Measurements from ENCODE around the gene CLTB.

CLTB gene

DNA sequence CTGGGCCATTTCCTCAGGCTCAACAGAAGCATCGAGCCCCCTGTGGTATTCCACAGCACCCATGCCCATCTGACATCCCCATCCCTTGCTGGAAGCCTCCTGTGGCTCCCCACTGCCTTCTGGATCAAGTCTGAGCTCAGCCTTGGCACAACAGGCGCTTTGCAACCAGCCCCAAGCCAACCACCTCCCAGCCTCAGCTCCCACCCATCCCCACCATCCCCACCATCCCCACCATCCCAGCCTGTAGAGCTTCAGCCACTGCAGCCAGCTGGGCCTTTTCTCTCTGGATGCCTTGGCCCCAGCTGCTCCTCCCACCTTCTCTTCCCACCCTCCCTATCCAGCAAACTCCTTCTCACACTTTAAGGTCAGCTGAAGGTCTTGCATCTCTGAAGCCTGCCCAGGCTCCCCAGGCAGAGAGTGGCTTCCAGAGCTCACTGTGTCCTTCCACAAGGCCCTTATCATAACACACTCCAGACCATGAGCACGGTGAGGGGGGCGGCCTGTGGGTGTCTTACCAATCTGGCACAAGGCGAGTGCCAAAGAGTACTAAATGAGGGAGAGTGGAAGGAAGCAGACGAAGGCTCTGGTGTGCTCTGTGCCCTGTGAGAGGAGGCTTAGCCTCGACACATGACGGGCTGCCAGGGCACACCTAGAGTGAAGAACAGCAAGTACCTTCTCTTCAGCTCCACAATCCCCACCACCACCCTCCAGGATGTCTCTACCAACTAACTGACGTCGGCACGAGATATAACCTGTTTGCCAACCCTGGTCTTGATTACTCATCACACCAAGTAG, 21.3 kb downstream of the CLTB start:
- H3K4me3 ChIP-seq (ENCODE audit: low read depth, low read length), result no peak overlapping the region
- no peak for DNase-seq (ENCODE audit: low read depth)

DNA sequence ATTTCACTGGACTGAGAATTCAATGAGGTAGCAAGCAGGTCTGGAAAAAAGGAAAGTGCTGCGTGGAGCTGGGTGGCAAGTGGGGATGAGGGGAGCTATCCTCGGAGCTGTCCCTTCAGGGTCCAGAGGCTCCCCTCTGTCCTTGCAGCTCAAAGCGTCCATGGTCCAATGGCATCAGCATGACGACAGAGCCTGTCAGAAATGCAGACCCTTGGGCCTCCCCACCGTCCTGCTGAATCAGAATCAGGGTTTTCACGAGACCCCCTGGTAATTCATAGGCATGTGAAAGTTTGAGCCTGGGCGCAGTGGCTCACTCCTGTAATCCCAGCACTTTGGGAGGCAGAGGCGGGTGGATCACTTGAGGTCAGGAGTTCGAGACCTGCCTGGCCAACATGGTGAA, 22.2 kb downstream of the CLTB start:
- no peak overlapping the region for H3K4me3 ChIP-seq (ENCODE audit: low read depth, low read length)
- TF ChIP-seq MAX (IDR thresholded peaks at IDR 0.05; ENCODE audit: low read depth, low read length), result no peak
- no peak for TF ChIP-seq POLR2A (IDR thresholded peaks at IDR 0.05; ENCODE audit: extremely low read depth, insufficient read length)
- TF ChIP-seq, protein P1, sequence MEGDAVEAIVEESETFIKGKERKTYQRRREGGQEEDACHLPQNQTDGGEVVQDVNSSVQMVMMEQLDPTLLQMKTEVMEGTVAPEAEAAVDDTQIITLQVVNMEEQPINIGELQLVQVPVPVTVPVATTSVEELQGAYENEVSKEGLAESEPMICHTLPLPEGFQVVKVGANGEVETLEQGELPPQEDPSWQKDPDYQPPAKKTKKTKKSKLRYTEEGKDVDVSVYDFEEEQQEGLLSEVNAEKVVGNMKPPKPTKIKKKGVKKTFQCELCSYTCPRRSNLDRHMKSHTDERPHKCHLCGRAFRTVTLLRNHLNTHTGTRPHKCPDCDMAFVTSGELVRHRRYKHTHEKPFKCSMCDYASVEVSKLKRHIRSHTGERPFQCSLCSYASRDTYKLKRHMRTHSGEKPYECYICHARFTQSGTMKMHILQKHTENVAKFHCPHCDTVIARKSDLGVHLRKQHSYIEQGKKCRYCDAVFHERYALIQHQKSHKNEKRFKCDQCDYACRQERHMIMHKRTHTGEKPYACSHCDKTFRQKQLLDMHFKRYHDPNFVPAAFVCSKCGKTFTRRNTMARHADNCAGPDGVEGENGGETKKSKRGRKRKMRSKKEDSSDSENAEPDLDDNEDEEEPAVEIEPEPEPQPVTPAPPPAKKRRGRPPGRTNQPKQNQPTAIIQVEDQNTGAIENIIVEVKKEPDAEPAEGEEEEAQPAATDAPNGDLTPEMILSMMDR (IDR thresholded peaks at IDR 0.05; ENCODE audit: low read depth, low read length), result no peak
- TF ChIP-seq MYC (IDR thresholded peaks at IDR 0.05; ENCODE audit: low read depth, low read length), result no peak
- DNase-seq (ENCODE audit: low read depth), result no peak

More for the DNA sequence above, 21.3 kb downstream of the CLTB start:
- TF ChIP-seq MAX (IDR thresholded peaks at IDR 0.05; ENCODE audit: low read depth, low read length), result no peak
- no peak for TF ChIP-seq MYC (IDR thresholded peaks at IDR 0.05; ENCODE audit: low read depth, low read length)
- no peak for TF ChIP-seq POLR2A (IDR thresholded peaks at IDR 0.05; ENCODE audit: extremely low read depth, insufficient read length)
- TF ChIP-seq, protein P1 (IDR thresholded peaks at IDR 0.05; ENCODE audit: low read depth, low read length), result no peak

DNA sequence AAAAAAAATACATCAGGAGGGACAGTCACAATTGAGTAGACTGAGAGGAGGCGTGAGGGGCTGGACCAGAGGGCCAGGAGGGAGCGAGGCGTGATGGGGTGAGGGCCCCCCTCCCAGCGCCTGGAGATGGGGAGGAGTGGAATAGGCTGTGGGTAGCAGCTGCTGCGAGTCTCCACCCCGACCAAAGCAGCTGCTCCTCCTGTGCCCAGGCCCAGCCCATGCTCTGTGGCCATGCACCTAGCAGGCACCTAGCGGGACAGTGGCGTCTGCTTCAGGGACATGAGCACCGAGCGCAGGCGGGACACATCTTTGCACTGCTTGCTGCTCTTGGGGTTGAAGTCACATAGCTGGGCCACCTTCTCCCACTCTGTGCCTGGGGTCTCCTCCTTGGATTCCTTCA, 23.8 kb downstream of the CLTB start:
- no peak overlapping the region for H3K4me3 ChIP-seq (ENCODE audit: low read depth, low read length)
- DNase-seq (ENCODE audit: low read depth), result no peak
- TF ChIP-seq POLR2A (IDR thresholded peaks at IDR 0.05; ENCODE audit: extremely low read depth, insufficient read length), result no peak
- TF ChIP-seq MYC (IDR thresholded peaks at IDR 0.05; ENCODE audit: low read depth, low read length), result no peak
- TF ChIP-seq MAX (IDR thresholded peaks at IDR 0.05; ENCODE audit: low read depth, low read length), result no peak
- TF ChIP-seq, protein P1 (IDR thresholded peaks at IDR 0.05; ENCODE audit: low read depth, low read length), result no peak

GRCh38 chr5:176391999-176392398, 24.3 kb downstream of the CLTB start:
- peak; percentile 88 for DNase-seq (ENCODE audit: low read depth)
- H3K4me3 ChIP-seq (ENCODE audit: low read depth, low read length), result no peak overlapping the region
- TF ChIP-seq MAX (IDR thresholded peaks at IDR 0.05; ENCODE audit: low read depth, low read length), result peak; percentile 44; the same call in 1 of the 2 replicates
- no peak for TF ChIP-seq MYC (IDR thresholded peaks at IDR 0.05; ENCODE audit: low read depth, low read length)

- no peak for TF ChIP-seq POLR2A (IDR thresholded peaks at IDR 0.05; ENCODE audit: extremely low read depth, insufficient read length)
- TF ChIP-seq, protein P1 (IDR thresholded peaks at IDR 0.05; ENCODE audit: low read depth, low read length), result peak; percentile 3
- no peak for TF ChIP-seq MYC (IDR thresholded peaks at IDR 0.05; ENCODE audit: low read depth, low read length)
- DNase-seq (ENCODE audit: low read depth), result no peak
- H3K4me3 ChIP-seq (ENCODE audit: low read depth, low read length), result no peak overlapping the region
These were observed 24.9 kb downstream of the CLTB start for GRCh38 chr5:176391479-176391878.

GRCh38 chr5:176389135-176390123, 26.9 kb downstream of the CLTB start:
- peak overlapping the region; percentile 95 for H3K4me3 ChIP-seq (ENCODE audit: low read depth, low read length)
- no peak for DNase-seq (ENCODE audit: low read depth)
- TF ChIP-seq MYC (IDR thresholded peaks at IDR 0.05; ENCODE audit: low read depth, low read length) (no peak; the same call in 1 of the 2 replicates), POLR2A (IDR thresholded peaks at IDR 0.05; ENCODE audit: extremely low read depth, insufficient read length) (peak; percentile 77)
- TF ChIP-seq, protein P1 (IDR thresholded peaks at IDR 0.05; ENCODE audit: low read depth, low read length), result no peak

Measured in NB4 (cell line).